SU-DHL-6 (cell line): Measurements from ENCODE around the gene HIVEP2.

Source experiments
- H2AFZ ChIP-seq: fragments of 200-600 bp; sonication (generic); 2 replicates; pipeline ENCODE4 v1.6.1; 2014; ENCODE audit warnings: low read depth, mild to moderate bottlenecking, moderate library complexity, mixed read lengths, antibody characterized with exemption, low read length; ENCODE audit not compliant: severe bottlenecking
- H3F3A ChIP-seq: fragments of 200-600 bp; shearing (Covaris generic); 2 replicates; pipeline ENCODE4 v1.6.0; 2016; ENCODE audit warnings: antibody characterized with exemption, mild to moderate bottlenecking; ENCODE audit not compliant: insufficient read depth
- H3K27ac ChIP-seq: fragments of 200-600 bp; sonication (generic); 2 replicates; pipeline ENCODE4 v1.5.1; 2016; ENCODE audit warnings: low read depth, mild to moderate bottlenecking, low read length, moderate library complexity, mixed read lengths
- H3K27me3 ChIP-seq: fragments of 200-600 bp; sonication (generic), shearing (Covaris generic); 2 replicates; pipeline ENCODE4 v1.6.0; 2014; ENCODE audit warnings: mild to moderate bottlenecking, low read length
- H3K36me3 ChIP-seq: fragments of 200-600 bp; sonication (generic); 2 replicates; pipeline ENCODE4 v1.6.1; 2014; ENCODE audit warnings: mild to moderate bottlenecking, low read length, mixed read lengths
- H3K4me2 ChIP-seq: fragments of 300-600, 200-600 bp; shearing (Covaris generic), sonication (generic); 2 replicates; pipeline ENCODE4 v1.6.0; 2014; ENCODE audit warnings: low read length, low read depth, mild to moderate bottlenecking; ENCODE audit not compliant: poor library complexity, severe bottlenecking
- H3K4me3 ChIP-seq: fragments of 200-600 bp; sonication (generic); 2 replicates; pipeline ENCODE4 v1.5.1; 2014; ENCODE audit warnings: antibody characterized with exemption, low read length, mild to moderate bottlenecking, mixed read lengths; ENCODE audit not compliant: insufficient read depth, poor library complexity, severe bottlenecking
- H3K79me2 ChIP-seq: fragments of 200-600 bp; sonication (generic); 2 replicates; pipeline ENCODE4 v1.6.1; 2014; ENCODE audit warnings: mild to moderate bottlenecking, low read length, moderate library complexity; ENCODE audit not compliant: insufficient read depth
- H3K9ac ChIP-seq: fragments of 200-600 bp; sonication (generic); 2 replicates; pipeline ENCODE4 v1.7.0; 2014; ENCODE audit warnings: mild to moderate bottlenecking, low read length
- H3K9me2 ChIP-seq: fragments of 200-600 bp; sonication (generic); replicated peaks from 2 replicates; pipeline ENCODE4 v1.6.1; 2014; ENCODE audit warnings: low read length; ENCODE audit not compliant: insufficient read depth
- H3K9me3 ChIP-seq: fragments of 200-600 bp; sonication (generic); 2 replicates; pipeline ENCODE4 v1.6.1; 2014; ENCODE audit warnings: low read length, mixed read lengths; ENCODE audit not compliant: insufficient read depth
- H4K20me1 ChIP-seq: fragments of 200-600 bp; sonication (generic); 2 replicates; pipeline ENCODE4 v1.6.1; 2014; ENCODE audit warnings: low read depth, mild to moderate bottlenecking, antibody characterized with exemption, low read length, moderate library complexity, mixed read lengths
- EZH2phosphoT487 ChIP-seq: fragments of 200-600 bp; sonication (generic), shearing (Covaris generic); conservative IDR thresholded peaks from 2 replicates; pipeline ENCODE4 v1.6.1; 2018; ENCODE audit warnings: mild to moderate bottlenecking, antibody characterized with exemption, low read length, moderate library complexity, mixed read lengths
- TF ChIP-seq, protein P1 (sequence below): fragments of 200-600 bp; sonication (generic); IDR thresholded peaks from one replicate; pipeline ENCODE4 v1.5.1; 2017; ENCODE audit warnings: antibody characterized with exemption, mild to moderate bottlenecking, low read length, moderate library complexity; ENCODE audit not compliant: insufficient read depth, poor library complexity, severe bottlenecking

The HIVEP2 gene

DNA sequence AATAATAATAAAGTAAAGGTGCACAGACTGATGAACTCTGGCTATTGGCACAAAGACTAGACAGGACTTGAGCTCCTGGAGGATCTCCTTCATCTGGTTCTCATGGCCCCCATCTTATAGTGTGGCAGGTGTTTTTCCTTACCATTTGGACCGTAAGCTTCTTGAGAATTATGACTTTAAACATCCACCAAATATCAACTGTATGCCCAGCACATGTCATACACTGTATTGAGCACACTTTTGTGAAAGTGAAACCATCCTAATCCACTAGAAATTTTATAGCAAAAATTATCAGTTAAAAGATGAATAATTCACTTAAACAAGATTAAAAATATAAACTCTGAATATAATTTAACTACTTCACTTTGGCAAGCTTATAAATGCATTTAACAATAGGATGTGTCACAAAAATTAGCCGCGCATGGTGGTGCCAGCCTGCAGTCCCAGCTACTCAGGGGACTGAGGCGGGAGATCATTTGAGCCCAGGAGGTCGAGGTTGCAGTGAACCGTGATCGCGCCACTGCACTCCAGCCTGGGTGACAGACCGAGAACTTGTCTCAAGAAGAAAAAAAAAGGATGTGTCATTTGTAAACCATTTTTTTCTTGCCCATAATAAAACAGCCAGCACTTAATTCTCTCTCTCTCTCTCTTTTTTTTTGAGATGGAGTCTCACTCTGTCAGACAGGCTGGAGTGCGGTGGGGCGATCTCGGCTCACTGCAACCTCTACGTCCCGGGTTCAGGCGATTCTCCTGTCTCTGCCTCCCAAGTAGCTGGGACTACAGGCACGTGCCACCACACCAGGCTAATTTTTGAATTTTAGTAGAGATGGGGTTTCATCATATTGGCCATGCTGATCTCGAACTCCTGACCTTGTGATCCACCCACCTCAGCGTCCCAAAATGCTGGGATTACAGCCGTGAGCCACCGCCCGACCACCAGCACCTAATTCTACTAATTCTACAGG, 9.1 kb downstream of the HIVEP2 start:
- Histone ChIP-seq H3K36me3 (no peaks in the 10 kb centered on the region), H3K4me2 (peak overlapping the region; percentile 20), H4K20me1 (peaks cover 35% of the 10 kb centered on the region), H3K9me2 (no peaks in the 10 kb centered on the region), H3K27ac (no peak overlapping the region), H2AFZ (no peak overlapping the region), H3K4me3 (no peak overlapping the region), H3K9ac (no peak overlapping the region), H3K79me2 (peaks cover 41% of the 10 kb centered on the region; the same call in 1 of the 2 replicates), H3K9me3 (no peaks in the 10 kb centered on the region), H3K27me3 (no peaks in the 10 kb centered on the region), H3F3A (no peaks in the 10 kb centered on the region)
- TF ChIP-seq, protein P1, sequence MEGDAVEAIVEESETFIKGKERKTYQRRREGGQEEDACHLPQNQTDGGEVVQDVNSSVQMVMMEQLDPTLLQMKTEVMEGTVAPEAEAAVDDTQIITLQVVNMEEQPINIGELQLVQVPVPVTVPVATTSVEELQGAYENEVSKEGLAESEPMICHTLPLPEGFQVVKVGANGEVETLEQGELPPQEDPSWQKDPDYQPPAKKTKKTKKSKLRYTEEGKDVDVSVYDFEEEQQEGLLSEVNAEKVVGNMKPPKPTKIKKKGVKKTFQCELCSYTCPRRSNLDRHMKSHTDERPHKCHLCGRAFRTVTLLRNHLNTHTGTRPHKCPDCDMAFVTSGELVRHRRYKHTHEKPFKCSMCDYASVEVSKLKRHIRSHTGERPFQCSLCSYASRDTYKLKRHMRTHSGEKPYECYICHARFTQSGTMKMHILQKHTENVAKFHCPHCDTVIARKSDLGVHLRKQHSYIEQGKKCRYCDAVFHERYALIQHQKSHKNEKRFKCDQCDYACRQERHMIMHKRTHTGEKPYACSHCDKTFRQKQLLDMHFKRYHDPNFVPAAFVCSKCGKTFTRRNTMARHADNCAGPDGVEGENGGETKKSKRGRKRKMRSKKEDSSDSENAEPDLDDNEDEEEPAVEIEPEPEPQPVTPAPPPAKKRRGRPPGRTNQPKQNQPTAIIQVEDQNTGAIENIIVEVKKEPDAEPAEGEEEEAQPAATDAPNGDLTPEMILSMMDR = no peak
- no peak for TF ChIP-seq EZH2phosphoT487

DNA sequence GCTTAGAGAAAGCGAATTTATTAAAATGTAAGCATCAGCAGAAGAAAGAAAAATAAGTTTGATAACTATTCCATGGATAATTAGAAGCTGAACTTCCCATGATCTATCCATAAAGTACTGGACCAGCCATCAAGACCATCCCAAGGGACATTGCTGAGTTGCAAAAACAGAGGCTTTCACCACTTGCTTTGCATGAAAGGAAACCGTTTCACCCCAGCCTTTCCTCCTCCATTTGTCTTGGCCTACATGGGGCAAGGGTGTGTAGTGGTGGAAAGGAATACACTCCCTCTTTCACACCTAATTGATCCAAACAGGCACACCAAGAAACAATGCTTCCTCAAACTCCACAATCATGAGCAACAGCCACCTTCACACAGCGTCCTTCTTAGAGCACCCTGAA, 10.4 kb downstream of the HIVEP2 start:
- Histone ChIP-seq H3K79me2 (peaks cover 30% of the 10 kb centered on the region; the same call in 1 of the 2 replicates), H3K4me3 (no peak overlapping the region), H3K9ac (no peak overlapping the region), H3K9me2 (no peaks in the 10 kb centered on the region), H4K20me1 (peaks cover 45% of the 10 kb centered on the region), H3K27ac (no peak overlapping the region), H3K9me3 (no peaks in the 10 kb centered on the region), H2AFZ (no peak overlapping the region), H3K36me3 (no peaks in the 10 kb centered on the region), H3K27me3 (no peaks in the 10 kb centered on the region), H3F3A (no peaks in the 10 kb centered on the region), H3K4me2 (no peak overlapping the region)
- no peak for TF ChIP-seq EZH2phosphoT487
- TF ChIP-seq, protein P1 = no peak

DNA sequence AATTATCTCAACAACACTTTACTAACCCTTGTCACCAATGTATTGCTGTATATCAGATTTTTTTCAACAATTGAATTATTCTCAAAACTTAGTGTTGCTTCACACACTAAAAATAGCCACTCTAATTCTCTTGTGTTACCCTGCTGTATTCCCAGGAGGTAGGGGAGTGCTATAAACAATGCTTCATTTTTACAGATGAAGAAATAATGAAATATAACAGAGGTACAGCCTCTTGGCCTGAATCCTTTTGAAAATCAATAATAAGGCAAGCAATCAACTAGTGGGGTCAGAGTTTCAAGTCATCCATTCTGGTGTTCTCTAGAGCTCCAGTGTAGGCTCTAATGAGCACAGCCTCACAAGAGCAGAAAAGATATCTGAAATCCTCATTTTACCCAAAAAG, 10.9 kb downstream of the HIVEP2 start:
- no peaks in the 10 kb centered on the region for H3F3A ChIP-seq
- no peaks in the 10 kb centered on the region for H3K36me3 ChIP-seq
- no peak overlapping the region for H3K9ac ChIP-seq
- H3K79me2 ChIP-seq = peaks cover 25% of the 10 kb centered on the region; the same call in 1 of the 2 replicates
- no peak overlapping the region for H3K4me3 ChIP-seq
- no peak for TF ChIP-seq EZH2phosphoT487
- TF ChIP-seq, protein P1 = no peak
- H3K4me2 ChIP-seq = no peak overlapping the region
- H3K9me3 ChIP-seq = no peaks in the 10 kb centered on the region
- no peak overlapping the region for H3K27ac ChIP-seq
- no peak overlapping the region for H2AFZ ChIP-seq
- peaks cover 48% of the 10 kb centered on the region for H4K20me1 ChIP-seq
- no peaks in the 10 kb centered on the region for H3K27me3 ChIP-seq
- H3K9me2 ChIP-seq = no peaks in the 10 kb centered on the region
